Measurements from ENCODE around the gene DVL1. TPM values are rescaled to one million over a fixed set of nuclear protein-coding genes. Genes with fewer than 3 reads are reported as not detected.

DVL1 gene
- total RNA-seq, 2 donors from 2014 or later = 49.9 to 71.3 TPM

DNA sequence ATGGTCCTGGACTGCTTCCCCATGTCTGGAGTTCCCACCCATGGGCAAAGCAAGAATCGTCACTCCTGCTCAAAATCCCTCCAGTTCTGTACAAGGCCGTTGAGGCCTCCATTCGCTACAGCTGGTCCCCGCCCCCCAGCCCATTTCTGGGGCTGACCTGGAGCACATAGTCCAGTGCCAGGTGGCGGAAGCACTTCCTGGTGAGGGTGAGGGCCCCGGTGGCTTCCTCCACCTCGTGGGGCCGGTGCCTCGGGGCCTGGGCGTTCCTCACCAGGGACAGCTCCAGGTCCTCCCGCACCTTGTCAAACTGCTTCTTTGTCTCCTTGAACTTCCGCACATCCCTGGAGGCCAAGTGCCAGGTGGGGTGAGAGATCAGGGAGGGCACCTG is 48.9 kb downstream of the DVL1 start:
- intact Hi-C loops (cut with DNase I) = no loop called here
- H3K9ac ChIP-seq (ENCODE audit: low read depth in 2 of 2, low read length in 2 of 2) = no peak overlapping the region
- TF ChIP-seq, protein P1, sequence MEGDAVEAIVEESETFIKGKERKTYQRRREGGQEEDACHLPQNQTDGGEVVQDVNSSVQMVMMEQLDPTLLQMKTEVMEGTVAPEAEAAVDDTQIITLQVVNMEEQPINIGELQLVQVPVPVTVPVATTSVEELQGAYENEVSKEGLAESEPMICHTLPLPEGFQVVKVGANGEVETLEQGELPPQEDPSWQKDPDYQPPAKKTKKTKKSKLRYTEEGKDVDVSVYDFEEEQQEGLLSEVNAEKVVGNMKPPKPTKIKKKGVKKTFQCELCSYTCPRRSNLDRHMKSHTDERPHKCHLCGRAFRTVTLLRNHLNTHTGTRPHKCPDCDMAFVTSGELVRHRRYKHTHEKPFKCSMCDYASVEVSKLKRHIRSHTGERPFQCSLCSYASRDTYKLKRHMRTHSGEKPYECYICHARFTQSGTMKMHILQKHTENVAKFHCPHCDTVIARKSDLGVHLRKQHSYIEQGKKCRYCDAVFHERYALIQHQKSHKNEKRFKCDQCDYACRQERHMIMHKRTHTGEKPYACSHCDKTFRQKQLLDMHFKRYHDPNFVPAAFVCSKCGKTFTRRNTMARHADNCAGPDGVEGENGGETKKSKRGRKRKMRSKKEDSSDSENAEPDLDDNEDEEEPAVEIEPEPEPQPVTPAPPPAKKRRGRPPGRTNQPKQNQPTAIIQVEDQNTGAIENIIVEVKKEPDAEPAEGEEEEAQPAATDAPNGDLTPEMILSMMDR (IDR thresholded peaks at IDR 0.05) = no peak
- no peak for DNase-seq
- H3K27me3 ChIP-seq = no peaks in the 10 kb centered on the region
- H3K4me1 ChIP-seq = peaks cover 10% of the 10 kb centered on the region
- no peak overlapping the region for H3K27ac ChIP-seq
- H3K4me3 ChIP-seq = no peak overlapping the region
- H3K36me3 ChIP-seq = no peaks in the 10 kb centered on the region
- no peaks in the 10 kb centered on the region for H3K9me3 ChIP-seq

DNA sequence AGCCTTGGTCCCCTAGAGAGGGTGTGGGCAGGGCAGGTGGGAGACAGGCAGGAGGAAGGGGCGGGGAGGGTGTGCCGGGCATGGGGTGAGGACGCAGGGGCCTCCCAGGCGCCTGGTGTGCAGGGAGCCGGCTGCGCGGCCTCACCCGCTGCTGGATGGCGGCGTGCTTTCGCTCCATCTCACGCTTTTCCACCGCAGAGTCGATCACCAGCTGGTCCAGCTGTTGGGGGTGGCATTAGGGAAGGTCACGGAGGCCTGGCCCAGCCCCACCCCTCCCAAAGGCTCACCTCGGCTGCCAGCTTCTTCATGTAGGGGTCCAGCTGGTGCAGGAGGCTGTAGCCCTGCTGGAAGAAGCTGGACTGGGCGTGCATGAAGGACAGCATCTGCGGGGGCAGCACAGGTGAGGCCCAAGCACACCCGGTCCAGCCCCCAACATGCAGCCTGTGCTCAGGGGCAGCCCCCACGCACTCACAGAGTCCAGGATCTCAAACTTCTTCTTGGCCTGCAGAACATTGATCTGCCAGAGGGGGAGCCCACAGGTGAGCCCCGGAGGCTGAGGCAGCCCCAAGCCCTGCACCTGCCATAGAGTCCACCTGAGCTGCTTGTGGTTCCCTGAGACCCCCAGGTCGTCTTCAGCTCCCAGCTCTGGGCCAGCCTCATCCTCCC is 49.4 kb downstream of the DVL1 start:
- H3K27ac ChIP-seq = no peak overlapping the region
- peaks cover 5% of the 10 kb centered on the region for H3K4me1 ChIP-seq
- H3K9ac ChIP-seq (ENCODE audit: low read depth in 2 of 2, low read length in 2 of 2) = no peak overlapping the region
- intact Hi-C loops (cut with DNase I) = loop anchor here (10.0 kb wide), 1 partner anchor 315 kb away; the partner anchor contains the start of gene PERM1
- TF ChIP-seq, protein P1 (IDR thresholded peaks at IDR 0.05) = peak; percentile 23
- no peaks in the 10 kb centered on the region for H3K27me3 ChIP-seq
- no peak overlapping the region for H3K4me3 ChIP-seq
- H3K9me3 ChIP-seq = no peaks in the 10 kb centered on the region
- H3K36me3 ChIP-seq = no peaks in the 10 kb centered on the region
- no peak for DNase-seq

DNA sequence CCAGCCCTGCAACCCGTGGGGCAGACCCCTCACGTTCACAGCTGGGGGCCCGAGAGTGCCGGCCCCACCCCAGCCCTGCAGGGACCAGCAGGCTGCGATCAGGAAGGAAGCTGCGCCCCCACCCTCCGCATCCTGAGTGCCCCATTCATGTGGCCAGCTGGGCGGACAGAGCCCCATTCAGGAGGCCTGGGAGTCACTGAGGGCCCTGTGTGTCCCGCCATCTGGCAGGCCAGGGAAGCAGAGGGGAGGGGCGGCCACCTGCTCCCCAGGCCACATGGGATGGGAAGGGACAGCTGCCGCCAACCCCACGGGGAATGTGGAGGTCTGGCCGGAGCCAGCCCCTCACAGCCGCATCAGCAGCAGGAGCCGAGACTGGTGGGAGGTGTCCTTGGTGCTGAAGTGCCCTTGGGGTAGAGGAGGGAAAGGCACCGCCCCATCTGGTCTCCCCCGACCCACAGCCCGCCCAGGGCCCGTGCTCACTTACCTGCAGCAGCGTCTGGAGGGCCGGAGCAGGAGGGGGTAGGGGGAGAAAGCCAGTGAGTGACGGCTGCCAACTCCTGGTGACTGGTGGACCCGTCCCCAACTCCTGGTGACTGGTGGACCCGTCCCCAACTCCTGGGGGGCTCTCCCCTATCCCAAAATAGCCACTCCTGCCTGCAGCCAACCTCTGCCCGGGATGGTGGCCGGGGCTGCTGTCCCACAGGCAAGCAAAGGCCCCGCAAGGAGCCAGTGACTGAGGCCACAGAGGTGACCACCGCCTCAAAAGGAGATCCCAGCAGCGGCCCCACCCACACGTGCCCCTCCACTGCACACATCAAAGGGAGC is 50.1 kb downstream of the DVL1 start:
- H3K27me3 ChIP-seq = no peaks in the 10 kb centered on the region
- no peaks in the 10 kb centered on the region for H3K36me3 ChIP-seq
- no peak overlapping the region for H3K27ac ChIP-seq
- no peak overlapping the region for H3K9ac ChIP-seq (ENCODE audit: low read depth in 2 of 2, low read length in 2 of 2)
- no peaks in the 10 kb centered on the region for H3K4me1 ChIP-seq
- no peaks in the 10 kb centered on the region for H3K9me3 ChIP-seq
- intact Hi-C loops (cut with DNase I) = loop anchor here (10.0 kb wide), 1 partner anchor 314 kb away; the partner anchor contains the start of gene PERM1
- TF ChIP-seq, protein P1 (IDR thresholded peaks at IDR 0.05) = no peak
- DNase-seq = no peak
- no peak overlapping the region for H3K4me3 ChIP-seq

DNA sequence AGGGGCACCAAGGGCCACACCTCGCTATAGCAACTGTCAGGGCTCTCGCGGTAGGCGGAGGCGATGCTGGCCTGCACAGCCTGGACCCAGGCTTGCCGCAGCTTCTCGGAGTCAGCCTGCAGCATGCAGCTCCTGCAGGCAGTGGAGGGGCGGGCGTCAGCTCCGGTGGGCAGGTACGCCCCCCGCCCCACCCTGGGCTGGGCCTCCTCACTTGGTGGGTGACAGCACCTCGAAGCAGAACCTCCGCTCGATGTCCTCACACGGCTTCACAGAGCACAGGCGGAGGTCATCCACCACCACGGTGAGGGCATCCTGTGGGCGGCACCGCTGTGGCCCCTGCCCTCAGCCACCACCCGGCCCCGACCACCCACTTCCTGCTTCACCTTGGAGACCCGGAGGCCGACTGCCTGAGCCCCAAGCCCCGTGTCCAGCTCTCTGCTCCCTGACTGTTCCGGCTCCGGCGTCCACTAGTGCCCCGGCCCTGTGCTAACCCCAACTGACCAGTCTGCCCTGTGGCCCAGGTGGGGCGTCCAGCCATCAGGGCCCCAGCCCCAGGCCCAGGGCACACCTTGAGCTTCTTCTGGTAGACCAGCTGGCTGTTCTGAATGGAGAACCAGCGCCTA is 51.3 kb downstream of the DVL1 start:
- TF ChIP-seq, protein P1 (IDR thresholded peaks at IDR 0.05) = no peak
- Histone ChIP-seq H3K27me3 (no peaks in the 10 kb centered on the region), H3K9ac (ENCODE audit: low read depth in 2 of 2, low read length in 2 of 2) (no peak overlapping the region), H3K9me3 (no peaks in the 10 kb centered on the region), H3K4me1 (no peaks in the 10 kb centered on the region), H3K27ac (no peak overlapping the region), H3K36me3 (no peaks in the 10 kb centered on the region), H3K4me3 (no peak overlapping the region)
- no peak for DNase-seq
- intact Hi-C loops (cut with DNase I) = loop anchor here (10.0 kb wide), 1 partner anchor 313 kb away; the partner anchor contains the start of gene PERM1

Measured in colonic mucosa (tissue), 4 donors.